Panc1 (cell line): ENCODE measurements around the gene PROX2. TPM values are rescaled to one million over a fixed set of nuclear protein-coding genes. Genes with fewer than 3 reads are reported as not detected.

Source experiments
- ATAC-seq: fragments of 200-7000 bp; cut with Tn5 transposase; 2 replicates; pipeline ENCODE4 v1.9.1; 2020; ENCODE audit warnings: mild to moderate bottlenecking, moderate library complexity
- BruUV-seq: library from RNA; stranded (reverse); fragments of 400-500 nt; replicated peaks from 2 replicates; lab custom pipeline; 2021; lab: Mats Ljungman, UMichigan
- CTCF ChIA-PET: fragments of 300-600 bp; sonication (Branson Sonifier 250); formaldehyde crosslinking; loops from one replicate; lab custom pipeline; 2022; ENCODE audit warnings: antibody characterized with exemption; lab: Charles Lee
- POLR2A ChIA-PET: fragments of 300-600 bp; sonication (Branson Sonifier 250); formaldehyde crosslinking; loops from one replicate; lab custom pipeline; 2022; ENCODE audit warnings: antibody characterized with exemption; lab: Charles Lee
- DNase-seq: peaks from one replicate; pipeline ENCODE4 v3.0.0-alpha.2; 2010; ENCODE audit warnings: low read depth, low spot score
- H3K27ac ChIP-seq: 2 replicates; pipeline ENCODE4 v1.5.1; 2011; ENCODE audit warnings: mild to moderate bottlenecking, low read length, inconsistent platforms
- H3K27me3 ChIP-seq: fragments of 200-500 bp; sonication (Bioruptor generic); 2 replicates; pipeline ENCODE4 v1.6.0; 2014; ENCODE audit warnings: low read length, inconsistent platforms; ENCODE audit not compliant: control insufficient read depth, insufficient read depth
- H3K36me3 ChIP-seq: fragments of 200-500 bp; sonication (Bioruptor generic); 2 replicates; pipeline ENCODE4 v1.5.1; 2014; ENCODE audit warnings: inconsistent platforms, mild to moderate bottlenecking, low read length, moderate library complexity; ENCODE audit not compliant: control insufficient read depth, insufficient read depth
- H3K4me1 ChIP-seq: 2 replicates; pipeline ENCODE4 v1.5.1; 2011; ENCODE audit warnings: inconsistent platforms, mild to moderate bottlenecking, low read length, moderate library complexity; ENCODE audit not compliant: control insufficient read depth, insufficient read depth
- H3K4me3 ChIP-seq, 2 experiments: 2 replicates each; pipeline ENCODE4 v1.5.1; 2011 to 2012; ENCODE audit warnings: low read depth in 2 of 2, low read length in 2 of 2, mild to moderate bottlenecking in 2 of 2, inconsistent platforms in 1 of 2, moderate library complexity in 1 of 2
- H3K9me3 ChIP-seq: fragments of 200-500 bp; sonication (Bioruptor generic); 2 replicates; pipeline ENCODE4 v1.5.1; 2014; ENCODE audit warnings: low read depth, mild to moderate bottlenecking, inconsistent platforms, low read length, moderate library complexity; ENCODE audit not compliant: control insufficient read depth, insufficient read depth
- CTCF ChIP-seq: fragments of 450-650 bp; IDR thresholded peaks from 2 replicates; pipeline ENCODE4 v1.5.1; 2017; ENCODE audit warnings: mild to moderate bottlenecking
- POLR2AphosphoS5 ChIP-seq: IDR thresholded peaks from 2 replicates; pipeline ENCODE4 v1.6.1; 2012; ENCODE audit warnings: mild to moderate bottlenecking, low read depth, low read length, moderate library complexity
- REST ChIP-seq, 2 experiments: IDR thresholded peaks; 2 replicates each; pipeline ENCODE4 v1.6.1; 2011 to 2012; ENCODE audit warnings: low read depth in 2 of 2, control low read depth in 1 of 2, low read length in 1 of 2, mild to moderate bottlenecking in 1 of 2, moderate library complexity in 1 of 2; ENCODE audit not compliant: insufficient read depth in 1 of 2
- SIN3A ChIP-seq: IDR thresholded peaks from 2 replicates; pipeline ENCODE4 v1.6.1; 2012; ENCODE audit warnings: low read depth, mild to moderate bottlenecking, low read length, moderate library complexity, borderline replicate concordance; ENCODE audit not compliant: insufficient read depth
- TCF7L2 ChIP-seq: IDR thresholded peaks from 2 replicates; pipeline ENCODE4 v1.6.1; 2011; ENCODE audit warnings: mild to moderate bottlenecking, low read depth, low read length, inconsistent platforms
- in situ Hi-C: cut with HindIII; loops from 2 replicates; pipeline ENCODE4 v1.10.0; 2016; ENCODE audit warnings: low sequenced_read_pairs, low pct_unique_long_range_greater_than_20kb
- intact Hi-C: fragments of 100-400 bp; cut with micrococcal nuclease; formaldehyde crosslinking; loops from one replicate; pipeline ENCODE4 v1.10.0; 2022; ENCODE audit not compliant: unreplicated experiment
- total RNA-seq: library from RNA; stranded (reverse); gene quantifications from one replicate; pipeline ENCODE4 v1.2.1, GENCODE V29; 2021; ENCODE audit not compliant: unreplicated experiment

Gene PROX2
- total RNA-seq, 1 experiment from 2014 or later: not detected

GRCh38 chr14:74826574-74826973 is 49.4 kb downstream of the PROX2 start:
- ChIA-PET CTCF (no interaction called here), POLR2A (no interaction called here)
- no peaks in the 10 kb centered on the region for H3K27me3 ChIP-seq
- no peaks in the 10 kb centered on the region for H3K9me3 ChIP-seq
- H3K4me3 ChIP-seq: no peak overlapping the region
- no peak overlapping the region for H3K27ac ChIP-seq
- intact Hi-C loops: no loop called here
- ATAC-seq (no peak), DNase-seq (no peak)
- no peak for TF ChIP-seq TCF7L2
- no peak for TF ChIP-seq SIN3A
- TF ChIP-seq REST (IDR thresholded peaks at IDR 0.05; ENCODE audit: insufficient read depth in 1 of 2, low read depth in 2 of 2, low read length in 1 of 2): no peak
- no peak for TF ChIP-seq POLR2AphosphoS5
- TF ChIP-seq CTCF: no peak
- in situ Hi-C loops: no loop called here
- peaks cover 5% of the 10 kb centered on the region; the same call in 1 of the 2 replicates for H3K36me3 ChIP-seq
- no TSS peak for BruUV-seq
- H3K4me1 ChIP-seq: no peaks in the 10 kb centered on the region

Other genes starting within 250 kb of the PROX2 start
- 44.7 TPM for gene AREL1, start 163.1 kb downstream of the PROX2 start, total RNA-seq
- 41.5 TPM for gene FCF1, start 163.0 kb downstream of the PROX2 start, total RNA-seq
- 38.9 TPM for gene YLPM1, start 112.8 kb downstream of the PROX2 start, total RNA-seq
- gene DLST, start 5.8 kb upstream of the PROX2 start, total RNA-seq: 68.8 TPM
- 14.9 TPM for gene RPS6KL1, start 47.1 kb upstream of the PROX2 start, total RNA-seq
- gene PGF, start 79.5 kb upstream of the PROX2 start, total RNA-seq: 7.3 TPM
- gene EIF2B2, start 126.8 kb upstream of the PROX2 start, total RNA-seq: 37.5 TPM
- 17.0 TPM for gene MLH3, start 175.3 kb upstream of the PROX2 start, total RNA-seq
- 21.3 TPM for gene ACYP1, start 187.9 kb upstream of the PROX2 start, total RNA-seq
- 5.2 TPM for gene ZC2HC1C, start 193.5 kb upstream of the PROX2 start, total RNA-seq